Karpas-422 (cell line): ENCODE results near the gene ECE1. TPM values are rescaled to one million over a fixed set of nuclear protein-coding genes. Genes with fewer than 3 reads are reported as not detected.

Experiments
- DNase-seq: peaks from one replicate; pipeline ENCODE4 v3.0.0-alpha.2; 2015
- H2AFZ ChIP-seq: fragments of 200-600 bp; sonication (generic); 2 replicates; pipeline ENCODE4 v1.6.1; 2014; ENCODE audit warnings: antibody characterized with exemption, low read length, mixed read lengths
- H3K27ac ChIP-seq: fragments of 200-600 bp; sonication (generic); 2 replicates; pipeline ENCODE4 v1.5.1; 2014; ENCODE audit warnings: mild to moderate bottlenecking, low read length, moderate library complexity
- H3K27me3 ChIP-seq: fragments of 200-600 bp; sonication (generic); 2 replicates; pipeline ENCODE4 v1.6.1; 2014; ENCODE audit warnings: low read length, mixed read lengths
- H3K36me3 ChIP-seq: fragments of 200-600 bp; sonication (generic); 2 replicates; pipeline ENCODE4 v1.6.1; 2014; ENCODE audit warnings: low read length, mixed read lengths; ENCODE audit not compliant: insufficient read depth
- H3K4me1 ChIP-seq: fragments of 200-600 bp; sonication (generic); 2 replicates; pipeline ENCODE4 v1.6.1; 2014; ENCODE audit warnings: mild to moderate bottlenecking, low read length, mixed read lengths
- H3K4me2 ChIP-seq: fragments of 200-600 bp; sonication (generic); 2 replicates; pipeline ENCODE4 v1.6.1; 2014; ENCODE audit warnings: low read length, low read depth, mild to moderate bottlenecking; ENCODE audit not compliant: poor library complexity, severe bottlenecking
- H3K4me3 ChIP-seq: fragments of 200-600 bp; sonication (generic); 2 replicates; pipeline ENCODE4 v1.5.1; 2014; ENCODE audit warnings: mild to moderate bottlenecking, antibody characterized with exemption, low read length, mixed read lengths
- H3K79me2 ChIP-seq: fragments of 200-600 bp; sonication (generic); 2 replicates; pipeline ENCODE4 v1.6.1; 2014; ENCODE audit warnings: mild to moderate bottlenecking, low read length, mixed read lengths
- H3K9ac ChIP-seq: fragments of 200-600 bp; sonication (generic); 2 replicates; pipeline ENCODE4 v1.6.0; 2014; ENCODE audit warnings: low read length
- H3K9me2 ChIP-seq: fragments of 200-600 bp; sonication (generic), shearing (Covaris generic); replicated peaks from 2 replicates; pipeline ENCODE4 v1.6.0; 2014; ENCODE audit warnings: mild to moderate bottlenecking, low read length, moderate library complexity; ENCODE audit not compliant: insufficient read depth
- H3K9me3 ChIP-seq: fragments of 300-700, 200-600 bp; sonication (generic); 2 replicates; pipeline ENCODE4 v1.6.1; 2014; ENCODE audit warnings: low read length, mixed read lengths
- H4K20me1 ChIP-seq: fragments of 200-600 bp; sonication (generic); 2 replicates; pipeline ENCODE4 v1.6.1; 2014; ENCODE audit warnings: mild to moderate bottlenecking, antibody characterized with exemption, low read length, low read depth; ENCODE audit not compliant: insufficient read depth
- total RNA-seq: library from RNA; depleted of rRNA; stranded (reverse); fragments of >200 nt; shearing (Covaris generic); gene quantifications from 2 replicates; pipeline ENCODE4 v1.2.3, GENCODE V29; 2014; ENCODE audit warnings: low replicate concordance

ECE1 gene
- total RNA-seq, 1 experiment from 2014 or later, result 59.9 TPM

DNA sequence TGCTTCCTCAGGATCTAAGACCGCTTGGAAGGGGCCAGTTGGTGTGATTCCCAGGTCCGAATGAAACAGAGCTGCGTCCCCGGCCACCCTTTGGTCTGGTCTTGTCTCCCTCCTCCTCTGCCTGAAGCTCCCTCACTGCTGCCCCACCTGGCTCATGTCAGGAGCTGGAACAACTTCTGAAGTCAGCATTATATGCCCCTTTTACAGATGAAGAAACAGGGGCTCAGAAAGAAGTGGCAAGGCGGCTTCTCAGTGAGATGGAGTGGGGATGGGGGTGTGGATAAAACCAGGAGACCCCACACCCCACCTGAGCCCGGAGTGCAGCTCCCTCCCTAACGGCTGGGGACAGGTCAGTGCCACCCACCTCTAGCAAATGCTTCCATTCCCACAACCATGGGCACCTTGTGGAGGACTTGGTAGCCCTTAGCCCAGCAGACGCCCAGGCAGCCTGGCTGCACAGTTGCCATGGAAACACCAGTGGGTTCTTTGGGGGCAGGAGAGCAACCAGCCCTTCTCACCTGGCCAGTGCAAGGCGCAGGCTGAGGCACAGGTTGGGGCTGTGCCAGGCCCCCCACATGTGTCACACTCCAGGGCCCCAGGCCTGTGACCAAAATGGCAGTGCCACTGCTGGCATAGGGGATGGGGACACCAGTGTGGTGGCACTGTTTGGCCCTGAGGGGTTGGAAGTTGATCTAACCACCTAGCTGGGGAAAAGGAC lies 31.9 kb upstream of the ECE1 start:
- Histone ChIP-seq H3K79me2 (peaks cover 100% of the 10 kb centered on the region), H3K9ac (peak overlapping the region; percentile 49), H3K4me1 (peaks cover 67% of the 10 kb centered on the region), H3K27me3 (no peaks in the 10 kb centered on the region), H3K27ac (peak overlapping the region; percentile 94), H2AFZ (no peak overlapping the region), H4K20me1 (peaks cover 33% of the 10 kb centered on the region; the same call in 1 of the 2 replicates), H3K4me3 (no peak overlapping the region), H3K36me3 (peaks cover 7% of the 10 kb centered on the region; the same call in 1 of the 2 replicates), H3K9me2 (no peaks in the 10 kb centered on the region), H3K9me3 (no peaks in the 10 kb centered on the region), H3K4me2 (no peak overlapping the region)
- no peak for DNase-seq

DNA sequence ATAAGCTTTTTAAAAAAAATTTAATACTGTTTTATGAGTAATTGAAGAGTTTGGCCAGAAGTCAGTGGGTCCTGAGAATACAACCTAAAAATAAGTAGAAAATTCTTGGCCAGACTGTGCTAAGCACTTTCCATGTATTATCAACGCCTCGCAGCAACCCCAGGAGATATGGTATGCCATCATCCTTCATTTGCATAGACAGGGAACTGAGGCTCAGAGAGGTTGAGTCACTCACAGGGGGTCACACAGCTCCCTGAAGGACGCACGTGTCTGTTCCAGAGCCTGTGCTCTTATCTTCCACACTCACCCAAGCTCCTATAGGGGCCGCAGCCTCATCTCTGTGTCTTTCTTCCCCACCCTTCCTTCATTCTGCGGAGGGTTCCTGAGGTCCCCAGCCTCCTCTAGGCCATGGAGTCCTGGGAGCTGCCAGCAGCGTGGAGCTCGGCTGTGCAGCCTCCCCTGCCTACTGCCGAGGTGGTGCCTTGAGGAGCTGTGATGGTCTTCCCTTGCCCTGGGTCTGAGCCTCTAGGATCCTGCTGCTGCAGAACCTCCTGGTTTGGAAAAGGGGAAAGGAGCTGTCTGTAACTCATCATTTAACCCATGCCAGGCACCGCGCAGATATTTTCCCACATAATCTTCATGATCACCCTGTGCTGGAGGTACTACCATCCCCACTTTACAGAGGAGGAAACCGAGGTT lies 30.3 kb upstream of the ECE1 start:
- H3K9me2 ChIP-seq, result no peaks in the 10 kb centered on the region
- peaks cover 100% of the 10 kb centered on the region for H3K79me2 ChIP-seq
- H2AFZ ChIP-seq, result no peak overlapping the region
- H3K36me3 ChIP-seq, result peaks cover 7% of the 10 kb centered on the region; the same call in 1 of the 2 replicates
- no peak overlapping the region for H3K4me2 ChIP-seq
- peaks cover 52% of the 10 kb centered on the region for H3K4me1 ChIP-seq
- no peak for DNase-seq
- no peaks in the 10 kb centered on the region for H3K9me3 ChIP-seq
- H3K27me3 ChIP-seq, result no peaks in the 10 kb centered on the region
- H3K4me3 ChIP-seq, result no peak overlapping the region
- no peak overlapping the region for H3K27ac ChIP-seq
- H3K9ac ChIP-seq, result no peak overlapping the region
- peaks cover 35% of the 10 kb centered on the region; the same call in 1 of the 2 replicates for H4K20me1 ChIP-seq

DNA sequence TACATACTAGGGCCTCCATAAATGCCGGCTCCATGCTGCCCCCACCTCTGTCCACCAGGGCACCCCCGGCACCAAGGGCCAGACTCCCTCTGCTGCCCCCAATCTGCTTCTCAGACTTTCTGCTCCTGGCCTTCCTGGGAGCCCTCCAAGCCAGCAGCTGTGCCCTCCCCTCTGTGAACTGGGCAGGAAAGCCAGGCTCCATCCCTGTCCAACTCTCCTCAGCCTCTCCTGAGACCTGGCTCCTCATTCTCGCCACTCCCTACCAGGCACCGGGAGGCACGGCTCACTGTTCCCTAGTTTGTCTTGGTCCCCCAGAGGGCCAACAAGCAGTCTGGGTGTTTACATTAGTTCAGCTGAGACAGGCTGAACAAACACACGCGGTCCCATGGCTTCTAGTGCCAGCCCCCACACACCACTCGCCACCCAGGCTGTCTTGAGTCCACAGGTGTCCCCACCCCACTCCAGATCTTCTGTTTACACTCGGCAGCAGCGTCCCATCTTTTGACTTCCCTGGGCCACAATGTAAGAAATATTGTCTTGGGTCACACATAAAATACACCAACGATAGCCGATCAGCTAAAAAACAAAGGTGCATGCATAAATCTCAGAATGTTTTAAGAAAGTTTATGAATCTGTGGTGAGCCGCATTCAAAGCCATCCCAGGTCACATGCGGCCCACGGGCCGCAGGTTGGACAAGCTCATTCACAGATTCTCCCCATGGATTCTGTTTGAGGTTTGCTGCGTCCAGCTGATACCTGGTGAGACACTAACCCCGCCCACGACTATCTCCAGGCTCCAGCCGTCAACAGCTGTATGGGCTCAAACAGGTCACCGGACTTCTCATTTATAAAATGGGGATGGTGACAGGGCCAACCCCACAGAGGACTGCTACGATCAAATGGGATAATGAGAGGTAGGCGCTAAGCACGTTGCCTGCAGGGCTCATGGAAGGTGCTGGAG lies 29.5 kb upstream of the ECE1 start:
- no peak for DNase-seq
- Histone ChIP-seq H3K79me2 (peaks cover 100% of the 10 kb centered on the region), H3K9me2 (no peaks in the 10 kb centered on the region), H2AFZ (no peak overlapping the region), H3K9ac (no peak overlapping the region), H3K4me2 (no peak overlapping the region), H3K4me3 (no peak overlapping the region), H3K4me1 (peaks cover 47% of the 10 kb centered on the region), H3K36me3 (peaks cover 7% of the 10 kb centered on the region; the same call in 1 of the 2 replicates), H4K20me1 (peaks cover 40% of the 10 kb centered on the region), H3K27me3 (no peaks in the 10 kb centered on the region), H3K27ac (peak overlapping the region; percentile 46), H3K9me3 (no peaks in the 10 kb centered on the region)

DNA sequence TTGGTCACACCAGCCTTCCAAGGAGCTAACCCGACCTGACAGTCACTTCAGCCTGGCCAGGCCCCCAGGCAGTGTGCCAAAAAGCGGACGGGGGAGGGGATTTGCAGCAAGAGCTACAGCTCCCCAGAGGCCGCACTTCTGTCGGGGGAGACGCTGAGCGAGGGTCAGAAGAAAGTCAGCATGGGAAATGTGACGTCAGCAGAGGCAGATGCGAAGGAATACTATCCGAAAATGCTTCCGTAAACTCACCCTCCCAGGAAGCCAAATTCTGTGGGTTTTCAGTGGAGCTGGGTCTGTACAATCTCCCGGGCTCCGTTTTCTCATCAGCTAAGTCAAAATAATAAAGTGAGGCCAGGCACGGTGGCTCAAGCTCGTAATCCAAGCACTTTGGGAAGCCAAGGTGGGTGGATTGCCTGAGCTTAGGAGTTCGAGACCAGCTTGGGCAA lies 28.5 kb upstream of the ECE1 start:
- no peak overlapping the region for H2AFZ ChIP-seq
- no peaks in the 10 kb centered on the region for H3K9me2 ChIP-seq
- no peak overlapping the region for H3K27ac ChIP-seq
- no peak overlapping the region for H3K4me3 ChIP-seq
- DNase-seq, result no peak
- peaks cover 50% of the 10 kb centered on the region for H4K20me1 ChIP-seq
- peaks cover 37% of the 10 kb centered on the region for H3K4me1 ChIP-seq
- no peaks in the 10 kb centered on the region for H3K27me3 ChIP-seq
- no peaks in the 10 kb centered on the region for H3K9me3 ChIP-seq
- H3K4me2 ChIP-seq, result no peak overlapping the region
- H3K36me3 ChIP-seq, result peaks cover 7% of the 10 kb centered on the region; the same call in 1 of the 2 replicates
- H3K79me2 ChIP-seq, result peaks cover 100% of the 10 kb centered on the region
- no peak overlapping the region for H3K9ac ChIP-seq

GRCh38 chr1:21318057-21318713 lies 27.9 kb upstream of the ECE1 start:
- Histone ChIP-seq H3K4me2 (no peak overlapping the region), H3K9ac (no peak overlapping the region), H4K20me1 (peaks cover 55% of the 10 kb centered on the region)

GRCh38 chr1:21317690-21318043 lies 27.4 kb upstream of the ECE1 start:
- H3K27ac ChIP-seq, result no peak overlapping the region
- H3K79me2 ChIP-seq, result peaks cover 100% of the 10 kb centered on the region

More at GRCh38 chr1:21318057-21318713, 27.9 kb upstream of the ECE1 start:
- H3K9me2 ChIP-seq, result no peaks in the 10 kb centered on the region
- no peak overlapping the region for H3K4me3 ChIP-seq
- H3K27ac ChIP-seq, result no peak overlapping the region
- no peaks in the 10 kb centered on the region for H3K27me3 ChIP-seq
- H2AFZ ChIP-seq, result no peak overlapping the region
- no peak for DNase-seq
- H3K79me2 ChIP-seq, result peaks cover 100% of the 10 kb centered on the region
- peaks cover 35% of the 10 kb centered on the region for H3K4me1 ChIP-seq
- peaks cover 7% of the 10 kb centered on the region; the same call in 1 of the 2 replicates for H3K36me3 ChIP-seq
- H3K9me3 ChIP-seq, result no peaks in the 10 kb centered on the region

DNA sequence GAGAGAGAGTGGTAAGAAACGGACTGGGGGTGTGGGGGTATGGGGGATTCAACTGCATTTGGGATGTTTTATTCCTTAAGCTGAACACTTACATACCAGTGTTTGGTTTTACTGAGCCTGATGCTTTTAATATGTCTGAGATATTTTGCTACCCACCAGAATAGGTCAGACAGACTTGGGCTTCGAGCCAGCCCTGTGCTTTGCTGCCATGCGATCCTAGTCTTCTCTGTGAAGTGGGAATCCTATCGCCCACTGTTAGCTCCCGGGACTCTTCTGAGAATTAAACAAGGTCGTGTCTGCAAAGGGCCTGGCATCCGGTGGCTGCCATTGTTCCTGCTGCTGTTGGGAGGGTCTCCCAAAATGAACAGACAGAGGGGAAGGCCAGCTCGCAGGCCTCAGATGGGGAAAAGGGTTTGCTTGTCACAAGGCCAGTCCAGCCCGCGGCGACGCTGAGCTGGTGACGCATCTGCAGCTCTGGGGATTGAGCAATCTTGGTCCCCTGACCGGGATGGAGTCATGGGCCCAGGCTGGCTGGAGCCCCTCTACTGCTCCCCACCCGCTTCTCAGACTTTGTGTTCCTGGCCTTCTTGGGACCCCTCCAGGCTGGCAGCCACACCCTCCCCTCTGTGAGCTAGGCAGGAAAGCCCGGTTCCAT lies 26.9 kb upstream of the ECE1 start:
- Histone ChIP-seq H3K79me2 (peaks cover 100% of the 10 kb centered on the region), H3K9ac (no peak overlapping the region), H3K4me2 (no peak overlapping the region), H3K27ac (no peak overlapping the region), H3K4me3 (no peak overlapping the region), H3K4me1 (peaks cover 27% of the 10 kb centered on the region), H3K27me3 (no peaks in the 10 kb centered on the region), H3K9me2 (no peaks in the 10 kb centered on the region), H2AFZ (no peak overlapping the region), H3K9me3 (no peaks in the 10 kb centered on the region), H4K20me1 (peaks cover 59% of the 10 kb centered on the region), H3K36me3 (peaks cover 7% of the 10 kb centered on the region; the same call in 1 of the 2 replicates)
- no peak for DNase-seq

More at GRCh38 chr1:21317690-21318043, 27.4 kb upstream of the ECE1 start:
- no peak overlapping the region for H3K4me3 ChIP-seq
- peaks cover 32% of the 10 kb centered on the region for H3K4me1 ChIP-seq
- peaks cover 7% of the 10 kb centered on the region; the same call in 1 of the 2 replicates for H3K36me3 ChIP-seq
- H3K9ac ChIP-seq, result no peak overlapping the region
- no peaks in the 10 kb centered on the region for H3K9me2 ChIP-seq
- H3K4me2 ChIP-seq, result no peak overlapping the region
- H4K20me1 ChIP-seq, result peaks cover 59% of the 10 kb centered on the region
- no peaks in the 10 kb centered on the region for H3K27me3 ChIP-seq
- no peak for DNase-seq
- no peak overlapping the region for H2AFZ ChIP-seq
- no peaks in the 10 kb centered on the region for H3K9me3 ChIP-seq
